ENCODE results near the gene FBXW9. TPM values are rescaled to one million over a fixed set of nuclear protein-coding genes. Genes with fewer than 3 reads are reported as not detected.
A peak's percentile ranks its signal among the peaks of the same experiment; 100 is the strongest.
"Not testable (repeated sequence)": the region's sequence is repeated elsewhere in the genome, so short reads cannot be mapped to it uniquely, and the experiment has no call there.

The FBXW9 gene
- total RNA-seq, 1 donor from 2014 or later, result 6.0 TPM

DNA sequence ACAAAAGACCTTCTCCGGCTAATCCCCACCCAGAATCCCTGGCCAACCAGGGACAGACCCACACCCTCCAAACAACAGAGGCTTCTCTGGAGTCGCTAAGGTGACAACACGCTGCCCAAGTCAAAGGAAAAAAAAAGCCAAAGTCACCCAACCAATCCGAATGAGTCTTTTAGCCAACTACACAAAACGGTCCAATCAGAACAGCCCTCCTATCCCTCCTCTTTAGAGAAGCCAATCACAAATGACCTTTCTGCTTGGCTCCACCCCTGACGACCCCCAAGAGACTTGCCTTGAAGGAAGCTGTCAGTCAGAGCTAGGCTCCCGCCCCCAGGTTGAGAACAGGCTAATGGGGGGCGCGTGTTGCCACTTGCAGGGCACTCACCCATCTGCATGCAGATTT lies 6.6 kb upstream of the FBXW9 start:
- no peak for ATAC-seq
- no peaks in the 10 kb centered on the region for H3K27me3 ChIP-seq (ENCODE audit: low read depth)
- H3K9me3 ChIP-seq, result no peaks in the 10 kb centered on the region
- H3K4me1 ChIP-seq, result no peaks in the 10 kb centered on the region
- no peak overlapping the region for H3K27ac ChIP-seq
- TF ChIP-seq, protein P1, sequence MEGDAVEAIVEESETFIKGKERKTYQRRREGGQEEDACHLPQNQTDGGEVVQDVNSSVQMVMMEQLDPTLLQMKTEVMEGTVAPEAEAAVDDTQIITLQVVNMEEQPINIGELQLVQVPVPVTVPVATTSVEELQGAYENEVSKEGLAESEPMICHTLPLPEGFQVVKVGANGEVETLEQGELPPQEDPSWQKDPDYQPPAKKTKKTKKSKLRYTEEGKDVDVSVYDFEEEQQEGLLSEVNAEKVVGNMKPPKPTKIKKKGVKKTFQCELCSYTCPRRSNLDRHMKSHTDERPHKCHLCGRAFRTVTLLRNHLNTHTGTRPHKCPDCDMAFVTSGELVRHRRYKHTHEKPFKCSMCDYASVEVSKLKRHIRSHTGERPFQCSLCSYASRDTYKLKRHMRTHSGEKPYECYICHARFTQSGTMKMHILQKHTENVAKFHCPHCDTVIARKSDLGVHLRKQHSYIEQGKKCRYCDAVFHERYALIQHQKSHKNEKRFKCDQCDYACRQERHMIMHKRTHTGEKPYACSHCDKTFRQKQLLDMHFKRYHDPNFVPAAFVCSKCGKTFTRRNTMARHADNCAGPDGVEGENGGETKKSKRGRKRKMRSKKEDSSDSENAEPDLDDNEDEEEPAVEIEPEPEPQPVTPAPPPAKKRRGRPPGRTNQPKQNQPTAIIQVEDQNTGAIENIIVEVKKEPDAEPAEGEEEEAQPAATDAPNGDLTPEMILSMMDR (IDR thresholded peaks at IDR 0.05), result no peak
- peaks cover 92% of the 10 kb centered on the region for H3K36me3 ChIP-seq
- H3K4me3 ChIP-seq, result no peak overlapping the region
- intact Hi-C loops (cut with DNase I), result no loop called here
- no peak for DNase-seq

DNA sequence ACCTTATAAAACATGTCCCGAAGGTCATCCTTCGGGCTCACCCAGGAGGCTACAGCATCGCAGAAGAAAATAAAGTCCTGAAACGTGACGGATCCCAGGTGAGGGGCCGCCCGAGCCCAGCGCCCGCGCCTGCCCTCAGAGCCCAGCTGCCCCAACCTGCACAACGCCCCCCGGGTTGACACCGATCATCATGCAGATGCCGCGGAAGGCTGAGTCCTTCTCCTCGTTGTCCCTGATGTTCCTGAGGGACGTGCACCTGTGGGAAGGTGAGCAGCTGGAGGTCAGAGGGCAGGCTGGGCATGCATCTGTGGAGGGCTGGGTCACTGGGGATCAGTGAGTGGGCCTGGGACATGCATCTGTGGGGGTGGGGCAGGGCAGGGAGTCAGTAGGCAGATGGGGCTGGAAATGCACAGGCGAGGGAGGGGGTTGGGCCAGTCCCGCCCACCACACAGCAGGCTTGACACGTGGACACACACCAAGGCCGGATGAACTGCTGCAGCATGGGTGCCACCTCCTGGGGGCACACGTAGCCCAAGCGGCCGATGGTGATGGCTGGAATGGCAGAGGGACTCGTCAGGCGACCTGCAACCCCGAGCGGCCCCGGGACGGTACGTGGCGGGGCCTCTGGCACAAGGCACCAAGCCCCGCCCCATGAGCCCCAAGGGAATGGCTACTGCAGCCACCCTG lies 5.3 kb upstream of the FBXW9 start:
- peaks cover 7% of the 10 kb centered on the region for H3K4me1 ChIP-seq
- no peak overlapping the region for H3K27ac ChIP-seq
- TF ChIP-seq, protein P1 (IDR thresholded peaks at IDR 0.05), result no peak
- peaks cover 79% of the 10 kb centered on the region for H3K36me3 ChIP-seq
- intact Hi-C loops (cut with DNase I), result no loop called here
- H3K9me3 ChIP-seq, result no peaks in the 10 kb centered on the region
- no peak overlapping the region for H3K4me3 ChIP-seq
- no peak for ATAC-seq
- no peak for DNase-seq
- no peaks in the 10 kb centered on the region for H3K27me3 ChIP-seq (ENCODE audit: low read depth)

DNA sequence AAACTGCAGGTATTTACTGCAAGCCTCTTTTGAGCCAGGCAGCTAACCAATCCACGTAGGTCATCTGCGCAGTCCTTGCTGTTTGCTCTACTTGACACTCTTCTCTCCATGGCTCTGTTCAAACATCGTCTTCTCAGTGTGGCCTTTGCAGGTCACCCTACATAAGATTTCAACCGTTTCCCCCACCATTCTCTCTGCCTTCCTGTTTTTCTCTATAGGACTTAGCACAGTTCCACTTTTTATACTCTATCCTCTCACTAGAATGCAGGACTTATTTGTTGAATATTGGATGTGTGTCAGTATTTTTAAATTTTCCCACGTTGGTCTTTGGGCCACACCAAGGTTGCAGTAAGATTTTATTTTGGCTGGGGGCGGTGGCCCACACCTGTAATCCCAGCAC lies 1.7 kb upstream of the FBXW9 start:
- H3K4me3 ChIP-seq, result no peak overlapping the region
- no peak for DNase-seq
- H3K9me3 ChIP-seq, result no peaks in the 10 kb centered on the region
- ATAC-seq, result no peak
- H3K27ac ChIP-seq, result no peak overlapping the region
- H3K4me1 ChIP-seq, result peaks cover 20% of the 10 kb centered on the region
- no peaks in the 10 kb centered on the region for H3K27me3 ChIP-seq (ENCODE audit: low read depth)
- TF ChIP-seq, protein P1 (IDR thresholded peaks at IDR 0.05), result no peak
- intact Hi-C loops (cut with DNase I), result no loop called here
- H3K36me3 ChIP-seq, result peaks cover 43% of the 10 kb centered on the region

DNA sequence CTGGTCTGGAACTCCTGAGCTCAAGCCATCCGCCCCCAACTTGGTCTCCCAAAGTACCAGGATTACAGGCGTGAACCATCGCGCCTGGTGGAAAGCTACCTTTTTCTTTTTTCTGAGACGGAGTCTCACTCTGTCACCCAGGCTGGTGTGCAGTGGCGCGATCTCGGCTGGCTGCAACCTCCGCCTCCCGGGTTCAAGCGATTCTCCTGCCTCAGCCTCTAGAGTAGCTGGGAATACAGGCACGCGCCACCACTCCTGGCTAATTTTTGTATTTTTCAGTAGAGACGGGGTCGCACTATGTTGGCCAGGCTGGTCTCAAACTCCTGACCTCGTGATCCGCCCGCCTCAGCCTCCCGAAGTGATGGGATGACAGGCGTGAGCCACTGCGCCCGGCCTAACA lies 994 bp upstream of the FBXW9 start:
- H3K4me3 ChIP-seq, result peak overlapping the region; percentile 97
- peaks cover 36% of the 10 kb centered on the region for H3K36me3 ChIP-seq
- H3K9me3 ChIP-seq; intact Hi-C loops (cut with DNase I); H3K27me3 ChIP-seq (ENCODE audit: low read depth); ATAC-seq; DNase-seq; H3K27ac ChIP-seq: not testable (repeated sequence)
- peaks cover 20% of the 10 kb centered on the region for H3K4me1 ChIP-seq

DNA sequence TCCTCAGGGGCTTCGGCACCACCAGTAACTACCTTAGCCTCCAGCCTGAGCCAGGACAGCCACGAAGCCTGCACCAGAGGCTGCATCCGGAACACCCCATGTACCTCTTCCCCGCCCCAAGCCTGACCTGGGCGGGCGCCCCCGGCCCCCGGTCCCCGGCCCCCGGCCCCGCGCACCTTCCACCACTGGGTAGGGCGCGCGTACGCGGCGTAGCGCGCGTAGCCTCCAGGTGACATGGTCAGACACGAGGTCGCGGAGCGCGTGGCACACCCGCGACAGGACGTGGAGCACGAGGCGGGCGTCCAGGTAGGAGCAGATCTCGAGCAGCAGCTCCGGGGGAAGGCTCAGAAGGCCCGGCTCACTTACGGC lies 450 bp downstream of the FBXW9 start:
- ATAC-seq (peak; percentile 27 to 31), DNase-seq (no peak)
- peak overlapping the region; percentile 97 for H3K4me3 ChIP-seq
- intact Hi-C loops (cut with DNase I), result no loop called here
- peaks cover 21% of the 10 kb centered on the region for H3K36me3 ChIP-seq
- peaks cover 20% of the 10 kb centered on the region for H3K4me1 ChIP-seq
- TF ChIP-seq, protein P1 (IDR thresholded peaks at IDR 0.05), result no peak
- no peaks in the 10 kb centered on the region for H3K9me3 ChIP-seq
- H3K27me3 ChIP-seq (ENCODE audit: low read depth), result no peaks in the 10 kb centered on the region
- peak overlapping the region; percentile 89 for H3K27ac ChIP-seq

DNA sequence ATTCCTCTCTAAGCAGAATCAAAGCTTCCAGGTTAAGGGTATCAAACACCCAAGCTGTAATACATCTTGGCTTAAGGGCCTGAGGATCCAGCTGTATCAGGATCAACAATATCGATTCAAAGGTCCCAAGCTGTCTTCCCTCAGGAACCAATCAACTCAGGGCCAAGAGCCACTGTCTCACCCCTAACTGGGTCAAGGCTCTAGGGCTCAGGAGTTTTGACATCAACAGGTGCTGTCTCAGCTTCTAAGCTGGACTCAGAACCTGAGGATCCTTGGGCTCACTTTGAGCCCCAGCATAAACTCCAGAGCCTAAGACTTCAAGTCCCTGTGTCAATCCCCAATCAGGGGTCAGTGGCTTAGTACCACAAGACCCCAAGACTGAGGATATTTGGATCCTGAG lies 917 bp downstream of the FBXW9 start:
- TF ChIP-seq, protein P1 (IDR thresholded peaks at IDR 0.05), result no peak
- peaks cover 16% of the 10 kb centered on the region for H3K36me3 ChIP-seq
- intact Hi-C loops (cut with DNase I), result no loop called here
- ATAC-seq, result no peak
- no peak overlapping the region for H3K27ac ChIP-seq
- no peaks in the 10 kb centered on the region for H3K27me3 ChIP-seq (ENCODE audit: low read depth)
- DNase-seq, result no peak
- H3K4me3 ChIP-seq, result peak overlapping the region; percentile 97
- peaks cover 20% of the 10 kb centered on the region for H3K4me1 ChIP-seq
- no peaks in the 10 kb centered on the region for H3K9me3 ChIP-seq
